ENCODE results near the gene SPTA1. TPM values are rescaled to one million over a fixed set of nuclear protein-coding genes. Genes with fewer than 3 reads are reported as not detected.

SPTA1 gene
- total RNA-seq: under 1 TPM in 2 of 6 donors, not detected in 4; 0.03 to 0.13 TPM
- polyA plus RNA-seq: under 1 TPM in 1 of 2 donors, not detected in 1; 0.09 TPM

DNA sequence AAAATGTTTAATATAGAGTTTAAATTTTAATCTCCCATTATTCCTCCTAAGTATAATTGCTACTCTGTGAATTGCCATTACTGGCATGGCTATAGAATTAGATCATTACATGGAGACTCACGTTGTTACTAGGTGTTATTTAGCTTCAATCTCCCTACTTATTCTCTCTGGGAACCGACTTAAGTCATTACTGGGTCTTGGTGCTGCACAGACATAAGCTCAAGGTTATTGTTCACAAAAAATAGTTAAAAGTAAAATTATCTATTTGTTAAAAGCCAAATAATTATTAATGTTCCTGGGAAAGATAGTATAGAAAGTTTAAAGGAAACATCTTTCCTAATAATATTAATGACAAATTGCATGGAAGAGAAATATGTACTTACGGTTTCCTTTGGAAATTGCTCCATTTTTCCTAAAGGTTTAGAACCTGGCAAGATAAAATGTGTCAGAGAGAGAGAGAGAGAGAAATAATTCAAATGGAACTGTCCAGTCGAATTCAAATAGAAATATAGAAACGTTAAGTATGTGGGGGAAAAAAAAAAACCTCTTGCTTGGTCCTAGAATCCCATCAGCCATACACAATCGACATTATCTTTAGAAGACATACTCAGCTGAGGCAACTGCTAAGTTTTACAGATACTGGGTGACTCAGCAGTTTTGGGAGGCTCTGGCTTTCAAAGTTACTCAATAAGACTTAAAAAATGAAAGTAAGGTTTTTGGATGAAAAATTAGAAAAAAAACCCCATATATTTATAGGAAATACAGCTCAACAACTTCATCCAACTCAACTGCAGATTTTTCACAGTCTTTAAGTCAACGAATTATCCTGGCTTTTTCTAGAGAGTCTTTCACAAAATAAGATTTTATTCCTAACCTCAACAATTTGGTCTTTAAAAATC lies at the start of gene SPTA1:
SPTA1 (minus strand) TSS at position 605 of the 899 bp plus-strand sequence; CDS start at position 407, 198 bp downstream.
- Histone ChIP-seq H3K4me1 (no peaks in the 10 kb centered on the region), H3K36me3 (no peaks in the 10 kb centered on the region), H3K27me3 (no peaks in the 10 kb centered on the region), H3K9me3 (no peaks in the 10 kb centered on the region), H3K27ac (no peak within 1 kb of the TSS), H3K4me3 (no peak within 1 kb of the TSS)
- intact Hi-C loops (cut with DNase I): no loop called here
- WGBS, 2 donors: 31 to 38% methylated on average over 7 of the region's 7 CpGs
- FAIRE-seq (no peak), DNase-seq (no peak), ATAC-seq (no peak)
- TF ChIP-seq, protein P1, sequence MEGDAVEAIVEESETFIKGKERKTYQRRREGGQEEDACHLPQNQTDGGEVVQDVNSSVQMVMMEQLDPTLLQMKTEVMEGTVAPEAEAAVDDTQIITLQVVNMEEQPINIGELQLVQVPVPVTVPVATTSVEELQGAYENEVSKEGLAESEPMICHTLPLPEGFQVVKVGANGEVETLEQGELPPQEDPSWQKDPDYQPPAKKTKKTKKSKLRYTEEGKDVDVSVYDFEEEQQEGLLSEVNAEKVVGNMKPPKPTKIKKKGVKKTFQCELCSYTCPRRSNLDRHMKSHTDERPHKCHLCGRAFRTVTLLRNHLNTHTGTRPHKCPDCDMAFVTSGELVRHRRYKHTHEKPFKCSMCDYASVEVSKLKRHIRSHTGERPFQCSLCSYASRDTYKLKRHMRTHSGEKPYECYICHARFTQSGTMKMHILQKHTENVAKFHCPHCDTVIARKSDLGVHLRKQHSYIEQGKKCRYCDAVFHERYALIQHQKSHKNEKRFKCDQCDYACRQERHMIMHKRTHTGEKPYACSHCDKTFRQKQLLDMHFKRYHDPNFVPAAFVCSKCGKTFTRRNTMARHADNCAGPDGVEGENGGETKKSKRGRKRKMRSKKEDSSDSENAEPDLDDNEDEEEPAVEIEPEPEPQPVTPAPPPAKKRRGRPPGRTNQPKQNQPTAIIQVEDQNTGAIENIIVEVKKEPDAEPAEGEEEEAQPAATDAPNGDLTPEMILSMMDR (IDR thresholded peaks at IDR 0.05): no peak

DNA sequence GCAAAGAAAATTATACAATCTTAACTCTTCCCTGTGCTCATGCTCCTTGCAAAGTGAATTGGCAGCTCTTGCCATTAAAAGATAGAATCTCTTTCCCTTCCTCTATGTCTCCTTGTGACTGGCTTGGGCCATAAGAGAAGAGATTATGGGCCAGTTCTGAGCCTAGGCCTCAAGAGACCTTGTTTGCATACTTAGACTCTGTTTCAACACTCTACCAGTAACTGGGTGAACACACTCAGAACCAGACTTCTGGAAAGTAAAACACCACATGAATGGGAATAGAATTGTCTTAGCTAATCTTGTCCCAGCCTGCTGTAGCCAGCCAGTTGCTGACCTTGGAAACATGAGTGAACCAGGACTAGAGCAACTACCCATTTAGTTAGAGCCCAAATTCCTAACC lies 49.3 kb upstream of the SPTA1 start:
- ATAC-seq (no peak), FAIRE-seq (no peak), DNase-seq (no peak)
- H3K36me3 ChIP-seq: no peaks in the 10 kb centered on the region
- TF ChIP-seq, protein P1 (IDR thresholded peaks at IDR 0.05): no peak
- H3K9me3 ChIP-seq: no peaks in the 10 kb centered on the region
- H3K4me1 ChIP-seq: no peaks in the 10 kb centered on the region
- H3K4me3 ChIP-seq: no peak overlapping the region
- H3K27me3 ChIP-seq: no peaks in the 10 kb centered on the region
- H3K27ac ChIP-seq: no peak overlapping the region
- intact Hi-C loops (cut with DNase I): no loop called here

- no peak for ATAC-seq
- TF ChIP-seq, protein P1 (IDR thresholded peaks at IDR 0.05): no peak
- Histone ChIP-seq H3K27ac (no peak overlapping the region), H3K4me3 (no peak overlapping the region), H3K27me3 (peaks cover 0 to 1% (median 0%) of the 10 kb centered on the region in 4 donors), H3K4me1 (no peaks in the 10 kb centered on the region), H3K9me3 (no peaks in the 10 kb centered on the region), H3K36me3 (no peaks in the 10 kb centered on the region)
- no peak for DNase-seq
- intact Hi-C loops (cut with DNase I): no loop called here
- 32 to 33% methylated on average over 2 of the region's 2 CpGs for WGBS, 2 donors
- FAIRE-seq: no peak
Measured at GRCh38 chr1:158732524-158732923, 46.0 kb upstream of the SPTA1 start.

GRCh38 chr1:158731707-158732106 lies 45.2 kb upstream of the SPTA1 start:
- DNase-seq: no peak
- WGBS, 2 donors: 52 to 56% methylated on average over 4 of the region's 4 CpGs
- H3K9me3 ChIP-seq: no peaks in the 10 kb centered on the region
- H3K27ac ChIP-seq: no peak overlapping the region
- TF ChIP-seq, protein P1 (IDR thresholded peaks at IDR 0.05): no peak
- H3K4me3 ChIP-seq: no peak overlapping the region
- H3K4me1 ChIP-seq: no peaks in the 10 kb centered on the region
- intact Hi-C loops (cut with DNase I): no loop called here
- FAIRE-seq: no peak
- H3K27me3 ChIP-seq: peaks cover 0 to 6% (median 0%) of the 10 kb centered on the region in 4 donors
- H3K36me3 ChIP-seq: no peaks in the 10 kb centered on the region
- ATAC-seq: no peak

- intact Hi-C loops (cut with DNase I): no loop called here
- DNase-seq: no peak
- WGBS, 2 donors: 24 to 28% methylated on average over 4 of the region's 4 CpGs
- no peaks in the 10 kb centered on the region for H3K4me1 ChIP-seq
- peaks cover 0 to 6% (median 0%) of the 10 kb centered on the region in 4 donors for H3K27me3 ChIP-seq
- no peak for ATAC-seq
- no peak for FAIRE-seq
- no peak overlapping the region for H3K27ac ChIP-seq
- no peaks in the 10 kb centered on the region for H3K36me3 ChIP-seq
- TF ChIP-seq, protein P1 (IDR thresholded peaks at IDR 0.05): no peak
- H3K9me3 ChIP-seq: no peaks in the 10 kb centered on the region
- H3K4me3 ChIP-seq: no peak overlapping the region
Measured at GRCh38 chr1:158730453-158730852, 43.9 kb upstream of the SPTA1 start.
